ENCODE measurements around the gene WSCD1. TPM values are rescaled to one million over a fixed set of nuclear protein-coding genes. Genes with fewer than 3 reads are reported as not detected.
A peak's percentile ranks its signal among the peaks of the same experiment; 100 is the strongest.

WSCD1 gene
- total and polyA plus RNA-seq, 2 of the 4 experiments (the other 2 are of a cell fraction) = 0.07 TPM; not detected in 1

- Histone ChIP-seq H3K56ac (ENCODE audit: extremely low read depth, insufficient read depth, low read length) (no peak overlapping the region), H3K14ac (replicated peaks; ENCODE audit: low read depth, low read length) (no peak overlapping the region), H3K4me2 (ENCODE audit: low read depth, low read length) (no peak overlapping the region), H3K27me3 (ENCODE audit: control insufficient read depth, insufficient read depth, low read length) (peaks cover 11% of the 10 kb centered on the region), H4K20me1 (ENCODE audit: insufficient read depth, low read length) (no peaks in the 10 kb centered on the region), H3K9me3 (ENCODE audit: control insufficient read depth, insufficient read depth, low read length) (peaks cover 3% of the 10 kb centered on the region; the same call in 1 of the 2 replicates), H4K91ac (ENCODE audit: insufficient read depth, low read depth, low read length) (no peak overlapping the region), H2AFZ (replicated peaks; ENCODE audit: low read length, poor library complexity) (no peak overlapping the region), H2BK15ac (ENCODE audit: low read depth, low read length) (no peak overlapping the region), H3K4me1 (ENCODE audit: control insufficient read depth, insufficient read depth, low read length) (no peaks in the 10 kb centered on the region), H3K9ac (ENCODE audit: low read depth, low read length) (no peak overlapping the region), H2BK5ac (ENCODE audit: low read depth, low read length, poor library complexity, severe bottlenecking) (no peak overlapping the region), H2BK20ac (ENCODE audit: low read depth, low read length) (no peak overlapping the region), H3K79me1 (ENCODE audit: low read depth in 1 of 2, low read length in 2 of 2) (no peaks in the 10 kb centered on the region), H3K27ac (ENCODE audit: insufficient read depth, low read length) (no peak overlapping the region), H2AK9ac (replicated peaks; ENCODE audit: low read depth, low read length, poor library complexity) (peak overlapping the region; percentile 55), H3K4me3 (ENCODE audit: insufficient read depth, low read depth, low read length) (no peak overlapping the region), H3K23ac (ENCODE audit: low read depth, low read length) (no peak overlapping the region), H3K9me1 (ENCODE audit: insufficient read depth, low read length) (no peaks in the 10 kb centered on the region), H2BK120ac (ENCODE audit: low read depth, low read length) (no peak overlapping the region), H3K36me3 (ENCODE audit: control insufficient read depth, insufficient read depth, low read length) (no peaks in the 10 kb centered on the region), H2AK5ac (ENCODE audit: low read depth, low read length) (no peak overlapping the region), H3K18ac (ENCODE audit: low read depth, low read length) (no peak overlapping the region), H3K4ac (ENCODE audit: low read depth, low read length) (no peak overlapping the region), H4K5ac (ENCODE audit: low read depth, low read length) (no peak overlapping the region), H4K8ac (ENCODE audit: low read depth in 2 of 2, low read length in 2 of 2) (no peak overlapping the region)
- ChIA-PET CTCF (no interaction called here), POLR2A (ENCODE audit: unreplicated experiment) (no interaction called here)
- in situ Hi-C loops (cut with MboI; ENCODE audit: low sequenced_read_pairs) (no loop called here), dilution Hi-C loops (cut with HindIII; ENCODE audit: low sequenced_read_pairs, unreplicated experiment) (no loop called here), intact Hi-C loops (cut with micrococcal nuclease) (no loop called here)
- ATAC-seq (ENCODE audit: low read depth) = no peak
- no peak for TF ChIP-seq SMC3 (IDR thresholded peaks at IDR 0.05; ENCODE audit: low read depth, low read length)
- no peak for TF ChIP-seq MXI1 (IDR thresholded peaks at IDR 0.05; ENCODE audit: borderline replicate concordance, low read depth, low read length)
- TF ChIP-seq RAD21 (IDR thresholded peaks at IDR 0.05; ENCODE audit: low read length) = no peak
- DNase-seq = no peak
- BruUV-seq (replicated peaks) = no TSS peak
- no CpG with 5 or more reads among the region's 7 CpGs for WGBS, 2 experiments (ENCODE audit: extremely low coverage in 2 of 2, insufficient read length in 1 of 2)
Measured at GRCh38 chr17:6065351-6065750, 4.8 kb upstream of the WSCD1 start.

All from IMR-90 (cell line).